Liver (tissue), 9 donors: Measurements from ENCODE around the gene DMRT1. TPM values are rescaled to one million over a fixed set of nuclear protein-coding genes. Genes with fewer than 3 reads are reported as not detected.

ENCODE experiments used
- DNase-seq: peaks from one replicate; pipeline ENCODE4 v3.0.0-alpha.2; 2017; ENCODE audit warnings: low spot score
- H3K27ac ChIP-seq, 2 donors: one replicate each; pipeline ENCODE4 v1.7.0; 2013; ENCODE audit warnings: inconsistent platforms in 2 of 2, low read length in 2 of 2, control low read depth in 1 of 2, low read depth in 1 of 2, mild to moderate bottlenecking in 1 of 2
- H3K27me3 ChIP-seq, 4 donors: one replicate each; pipeline versions ENCODE4 v1.6.1 to v1.7.0; 2013; ENCODE audit warnings: low read length in 3 of 4, inconsistent platforms in 1 of 4, mild to moderate bottlenecking in 1 of 4, moderate library complexity in 1 of 4; ENCODE audit not compliant: control insufficient read depth in 4 of 4, insufficient read depth in 4 of 4
- H3K36me3 ChIP-seq, 4 donors: one replicate each; pipeline versions ENCODE4 v1.6.1 to v1.7.0; 2013; ENCODE audit warnings: low read length in 3 of 4, mild to moderate bottlenecking in 3 of 4, low read depth in 1 of 4, moderate library complexity in 1 of 4; ENCODE audit not compliant: control insufficient read depth in 4 of 4, insufficient read depth in 3 of 4
- H3K4me1 ChIP-seq, 4 donors: one replicate each; pipeline versions ENCODE4 v1.6.1 to v1.7.0; 2013; ENCODE audit warnings: low read length in 3 of 4, mild to moderate bottlenecking in 3 of 4, moderate library complexity in 1 of 4; ENCODE audit not compliant: control insufficient read depth in 4 of 4, insufficient read depth in 4 of 4
- H3K4me3 ChIP-seq, 3 donors: one replicate each; pipeline versions ENCODE4 v1.6.1 to v1.7.0; 2013; ENCODE audit warnings: low read length in 3 of 3, control low read depth in 1 of 3, low read depth in 1 of 3, mild to moderate bottlenecking in 1 of 3
- H3K9ac ChIP-seq, 2 donors: one replicate each; pipeline ENCODE4 v1.7.0; 2013; ENCODE audit warnings: low read length in 2 of 2, mild to moderate bottlenecking in 2 of 2, moderate library complexity in 2 of 2, control low read depth in 1 of 2, low read depth in 1 of 2
- H3K9me3 ChIP-seq, 4 donors: one replicate each; pipeline versions ENCODE4 v1.6.1 to v1.7.0; 2013; ENCODE audit warnings: low read length in 3 of 4; ENCODE audit not compliant: control insufficient read depth in 4 of 4
- ATF3 ChIP-seq: IDR thresholded peaks from 2 replicates; pipeline ENCODE4 v1.6.1; 2016; ENCODE audit warnings: antibody characterized with exemption
- CTCF ChIP-seq: fragments of 150-350 bp; IDR thresholded peaks from 2 replicates; pipeline ENCODE4 v1.5.1; 2017; ENCODE audit warnings: improper control_type of control experiment, low read depth, low read length; ENCODE audit not compliant: missing input control
- EGR1 ChIP-seq, 2 donors: IDR thresholded peaks; 2 replicates each; pipeline ENCODE4 v1.6.1; 2016 to 2018; ENCODE audit warnings: antibody characterized with exemption in 2 of 2, low read depth in 2 of 2
- FOXA1 ChIP-seq: IDR thresholded peaks from 2 replicates; pipeline ENCODE4 v1.6.1; 2016; ENCODE audit warnings: antibody characterized with exemption
- FOXA2 ChIP-seq: IDR thresholded peaks from 2 replicates; pipeline ENCODE4 v1.6.1; 2016; ENCODE audit warnings: antibody characterized with exemption
- GABPA ChIP-seq, 2 donors: IDR thresholded peaks in 1 of 2; conservative IDR thresholded peaks in 1 of 2; 2 replicates each; pipeline ENCODE4 v1.6.1; 2016; ENCODE audit warnings: antibody characterized with exemption in 2 of 2, mild to moderate bottlenecking in 1 of 2, moderate library complexity in 1 of 2
- HNF4A ChIP-seq, 2 donors: conservative IDR thresholded peaks; 2 replicates each; pipeline ENCODE4 v1.6.1; 2016; ENCODE audit warnings: antibody characterized with exemption in 2 of 2, mild to moderate bottlenecking in 2 of 2
- HNF4G ChIP-seq: IDR thresholded peaks from 2 replicates; pipeline ENCODE4 v1.6.1; 2016; ENCODE audit warnings: antibody characterized with exemption
- JUND ChIP-seq, 2 donors: IDR thresholded peaks; 2 replicates each; pipeline ENCODE4 v1.6.1; 2016; ENCODE audit warnings: antibody characterized with exemption in 2 of 2
- MAX ChIP-seq: IDR thresholded peaks from 2 replicates; pipeline ENCODE4 v1.6.1; 2016; ENCODE audit warnings: antibody characterized with exemption
- NR2F2 ChIP-seq: IDR thresholded peaks from 2 replicates; pipeline ENCODE4 v1.6.1; 2016; ENCODE audit warnings: antibody characterized with exemption
- RAD21 ChIP-seq, 2 donors: IDR thresholded peaks; 2 replicates each; pipeline ENCODE4 v1.6.1; 2016; ENCODE audit warnings: antibody characterized with exemption in 2 of 2, mild to moderate bottlenecking in 2 of 2
- REST ChIP-seq: IDR thresholded peaks from 2 replicates; pipeline ENCODE4 v1.6.1; 2016; ENCODE audit warnings: antibody characterized with exemption, mild to moderate bottlenecking
- RXRA ChIP-seq, 2 donors: IDR thresholded peaks; 2 replicates each; pipeline ENCODE4 v1.6.1; 2017 to 2018; ENCODE audit warnings: antibody characterized with exemption in 2 of 2, mild to moderate bottlenecking in 1 of 2
- SP1 ChIP-seq: IDR thresholded peaks from 2 replicates; pipeline ENCODE4 v1.6.1; 2018; ENCODE audit warnings: antibody characterized with exemption, mild to moderate bottlenecking
- TAF1 ChIP-seq: conservative IDR thresholded peaks from 2 replicates; pipeline ENCODE4 v1.6.1; 2016; ENCODE audit warnings: antibody characterized with exemption, mild to moderate bottlenecking
- YY1 ChIP-seq: IDR thresholded peaks from 2 replicates; pipeline ENCODE4 v1.6.1; 2016; ENCODE audit warnings: antibody characterized with exemption, mild to moderate bottlenecking
- ZBTB33 ChIP-seq: IDR thresholded peaks from 2 replicates; pipeline ENCODE4 v1.6.1; 2016; ENCODE audit warnings: antibody characterized with exemption
- WGBS: extraction: QIAGEN DNeasy Blood & Tissue Kit; methylation state at CpG from one replicate; pipeline ENCODE4 v1.1.7; 2013; 5-methylcytosine and 5-hydroxymethylcytosine counted together
- polyA plus RNA-seq, 2 donors: library from polyadenylated mRNA; stranded (reverse) in 1 of 2; unstranded in 1 of 2; fragments of 200-250 nt in 1 of 2; fragments of >200 nt in 1 of 2; fragmentation: Nextera tagmentation in 1 of 2; extraction: Ambion mirVana in 1 of 2; gene quantifications; one replicate each; pipeline versions ENCODE4 v1.2.1 to v1.2.3, GENCODE V29; 2013 to 2015
- total RNA-seq, 2 donors: library from RNA; depleted of rRNA; stranded (reverse); fragments of >200 nt; gene quantifications; one replicate each; pipeline ENCODE4 v1.2.3, GENCODE V29; 2014
- donor health status: healthy.
- donor health status: healthy.
- donor health status: healthy.
- donor health status: healthy.
- donor health status: healthy.

The DMRT1 gene
- total and polyA plus RNA-seq, 4 donors: not detected

- TF ChIP-seq ZBTB33: no peak
- no peak for TF ChIP-seq GABPA (IDR thresholded peaks at IDR 0.05 in 1 of 2, conservative IDR thresholded peaks at IDR 0.05 in 1 of 2)
- no peak for TF ChIP-seq FOXA2
- no peak for TF ChIP-seq TAF1
- no peak for TF ChIP-seq RAD21 (IDR thresholded peaks at IDR 0.05)
- TF ChIP-seq EGR1 (IDR thresholded peaks at IDR 0.05; ENCODE audit: low read depth in 2 of 2): no peak
- TF ChIP-seq YY1: no peak
- TF ChIP-seq ATF3: no peak
- no peak for TF ChIP-seq HNF4A (conservative IDR thresholded peaks at IDR 0.05)
- no peak for TF ChIP-seq REST
- TF ChIP-seq FOXA1: no peak
- TF ChIP-seq JUND (IDR thresholded peaks at IDR 0.05): no peak
- WGBS: 73% methylated on average over 26 of the region's 26 CpGs
- Histone ChIP-seq H3K27ac (no peak overlapping the region), H3K4me1 (no peaks in the 10 kb centered on the region), H3K9ac (no peak overlapping the region), H3K9me3 (no peaks in the 10 kb centered on the region), H3K4me3 (no peak overlapping the region), H3K36me3 (no peaks in the 10 kb centered on the region), H3K27me3 (no peaks in the 10 kb centered on the region)
- no peak for DNase-seq
These were observed 14.8 kb upstream of the DMRT1 start for GRCh38 chr9:826500-827280.

- 23% methylated on average over 7 of the region's 7 CpGs for WGBS
- DNase-seq: no peak
- TF ChIP-seq ATF3: no peak
- no peak for TF ChIP-seq FOXA1
- TF ChIP-seq RXRA (IDR thresholded peaks at IDR 0.05): no peak
- no peak for TF ChIP-seq NR2F2
- no peak for TF ChIP-seq GABPA (IDR thresholded peaks at IDR 0.05 in 1 of 2, conservative IDR thresholded peaks at IDR 0.05 in 1 of 2)
- TF ChIP-seq YY1: no peak
- no peak for TF ChIP-seq REST
- TF ChIP-seq CTCF: no peak
- no peak for TF ChIP-seq HNF4A (conservative IDR thresholded peaks at IDR 0.05)
- no peak for TF ChIP-seq EGR1 (IDR thresholded peaks at IDR 0.05; ENCODE audit: low read depth in 2 of 2)
- TF ChIP-seq SP1: no peak
- no peak for TF ChIP-seq RAD21 (IDR thresholded peaks at IDR 0.05)
- TF ChIP-seq TAF1: no peak
- no peak for TF ChIP-seq FOXA2
- TF ChIP-seq MAX: no peak
- TF ChIP-seq HNF4G: no peak
These were observed 1.2 kb upstream of the DMRT1 start for GRCh38 chr9:840343-840742.

More at GRCh38 chr9:840343-840742, 1.2 kb upstream of the DMRT1 start:
- H3K27me3 ChIP-seq: peaks cover 3 to 21% (median 10%) of the 10 kb centered on the region in 4 donors
- no peak overlapping the region for H3K27ac ChIP-seq
- H3K9me3 ChIP-seq: no peaks in the 10 kb centered on the region
- peaks cover 0 to 15% (median 5%) of the 10 kb centered on the region in 4 donors for H3K4me1 ChIP-seq
- no peaks in the 10 kb centered on the region for H3K36me3 ChIP-seq
- no peak overlapping the region for H3K9ac ChIP-seq
- no peak overlapping the region for H3K4me3 ChIP-seq
